Endothelial cell of umbilical vein (primary cell): ENCODE data around the gene DTNA. TPM values are rescaled to one million over a fixed set of nuclear protein-coding genes. Genes with fewer than 3 reads are reported as not detected.

Experiments
- BruUV-seq: library from RNA; stranded (reverse); fragments of 400-500 nt; replicated peaks from 2 replicates; lab custom pipeline; 2021; lab: Mats Ljungman, UMichigan
- CTCF ChIA-PET: fragments of 300-600, 350-600 bp; sonication (Branson Sonifier 250); formaldehyde crosslinking; loops from one replicate; lab custom pipeline; 2021; ENCODE audit warnings: antibody characterized with exemption, inconsistent platforms; lab: Charles Lee
- POLR2A ChIA-PET: fragments of 300-600, 350-600 bp; sonication (Branson Sonifier 250); formaldehyde crosslinking; loops from one replicate; lab custom pipeline; 2021; ENCODE audit warnings: antibody characterized with exemption, inconsistent platforms; lab: Charles Lee
- DNase-seq: peaks from one replicate; pipeline ENCODE4 v3.0.0-alpha.2; 2011; ENCODE audit warnings: low read depth, low spot score
- FAIRE-seq: peaks from 2 replicates; lab custom pipeline; 2011; peaks lifted over from hg19 to GRCh38; lab: Jason Lieb, UNC
- H2AFZ ChIP-seq: 2 replicates; pipeline ENCODE4 v1.6.0; 2012; ENCODE audit warnings: low read depth, low read length, control low read depth, inconsistent platforms
- H3K27ac ChIP-seq: 2 replicates; pipeline ENCODE4 v1.5.1; 2011; ENCODE audit warnings: low read depth, mild to moderate bottlenecking, control low read depth, low read length, moderate library complexity; ENCODE audit not compliant: insufficient read depth
- H3K27me3 ChIP-seq, 2 experiments: 2 replicates each; pipeline versions ENCODE4 v1.6.0 to v1.6.1; 2011; ENCODE audit warnings: low read length in 2 of 2, mixed read lengths in 1 of 2; ENCODE audit not compliant: control insufficient read depth in 2 of 2, insufficient read depth in 2 of 2
- H3K36me3 ChIP-seq, 2 experiments: 2 replicates in 1 of 2; 3 replicates in 1 of 2; pipeline ENCODE4 v1.5.1; 2011; ENCODE audit warnings: low read length in 2 of 2, mild to moderate bottlenecking in 1 of 2, moderate library complexity in 1 of 2; ENCODE audit not compliant: control insufficient read depth in 2 of 2, insufficient read depth in 2 of 2; ENCODE audit errors: extremely low read depth in 1 of 2
- H3K4me1 ChIP-seq: 3 replicates; pipeline ENCODE4 v1.5.1; 2011; ENCODE audit warnings: mild to moderate bottlenecking, low read length; ENCODE audit not compliant: control insufficient read depth, insufficient read depth; ENCODE audit errors: extremely low read depth
- H3K4me2 ChIP-seq: 2 replicates; pipeline ENCODE4 v1.6.1; 2011; ENCODE audit warnings: low read length, control low read depth, mixed read lengths; ENCODE audit not compliant: insufficient read depth
- H3K4me3 ChIP-seq, 3 experiments: fragments of 200-600 bp in 1 of 3; sonication (generic), shearing (Covaris generic) in 1 of 3; replicated peaks in 1 of 3; 2 replicates each; pipeline ENCODE4 v1.5.1; 2011 to 2016; ENCODE audit warnings: control low read depth in 3 of 3, low read length in 3 of 3, mild to moderate bottlenecking in 2 of 3, inconsistent platforms in 1 of 3, low read depth in 1 of 3, moderate library complexity in 1 of 3; ENCODE audit not compliant: insufficient read depth in 1 of 3
- H3K79me2 ChIP-seq: 2 replicates; pipeline ENCODE4 v1.6.0; 2012; ENCODE audit warnings: low read length, inconsistent platforms; ENCODE audit not compliant: control insufficient read depth, insufficient read depth
- H3K9ac ChIP-seq: replicated peaks from 2 replicates; pipeline ENCODE3; 2011; ENCODE audit warnings: low read length, control low read depth; ENCODE audit not compliant: insufficient read depth; ENCODE audit errors: extremely low read depth
- H3K9me1 ChIP-seq: replicated peaks from 3 replicates; pipeline ENCODE4 v1.6.0; 2011; ENCODE audit warnings: mild to moderate bottlenecking, low read length; ENCODE audit not compliant: control insufficient read depth, insufficient read depth; ENCODE audit errors: extremely low read depth
- H3K9me3 ChIP-seq: replicated peaks from 2 replicates; pipeline ENCODE4 v1.5.1; 2012; ENCODE audit warnings: low read length, inconsistent platforms; ENCODE audit not compliant: control insufficient read depth, insufficient read depth
- H4K20me1 ChIP-seq: replicated peaks from 2 replicates; pipeline ENCODE3; 2011; ENCODE audit warnings: mild to moderate bottlenecking, low read length; ENCODE audit not compliant: control insufficient read depth, insufficient read depth; ENCODE audit errors: extremely low read depth
- EZH2 ChIP-seq: IDR thresholded peaks from 2 replicates; pipeline ENCODE4 v1.6.1; 2012; ENCODE audit warnings: borderline replicate concordance, low read depth, mild to moderate bottlenecking, moderate library complexity, low read length, inconsistent platforms; ENCODE audit not compliant: severe bottlenecking
- FOS ChIP-seq: IDR thresholded peaks from 2 replicates; pipeline ENCODE4 v1.6.1; 2011; ENCODE audit warnings: mild to moderate bottlenecking, low read length, moderate library complexity, borderline replicate concordance; ENCODE audit not compliant: insufficient read depth
- GATA2 ChIP-seq: IDR thresholded peaks from 2 replicates; pipeline ENCODE4 v1.7.0; 2011; ENCODE audit warnings: low read depth, mild to moderate bottlenecking, moderate library complexity, mixed read lengths, low read length; ENCODE audit not compliant: insufficient read length, insufficient read depth
- JUN ChIP-seq: IDR thresholded peaks from 2 replicates; pipeline ENCODE4 v1.6.1; 2011; ENCODE audit warnings: borderline replicate concordance, low read depth; ENCODE audit not compliant: insufficient read length, insufficient read depth
- MAX ChIP-seq: IDR thresholded peaks from 2 replicates; pipeline ENCODE4 v1.6.1; 2011; ENCODE audit not compliant: insufficient read depth, insufficient read length
- MYC ChIP-seq: IDR thresholded peaks from one replicate; pipeline ENCODE4 v1.6.1; 2011; ENCODE audit warnings: mild to moderate bottlenecking, low read depth, low read length
- POLR2A ChIP-seq: IDR thresholded peaks from 2 replicates; pipeline ENCODE4 v1.6.1; 2012; ENCODE audit warnings: low read depth, mild to moderate bottlenecking, control low read depth, low read length
- POLR2AphosphoS5 ChIP-seq: IDR thresholded peaks from 2 replicates; pipeline ENCODE4 v1.6.1; 2012; ENCODE audit warnings: low read depth, mild to moderate bottlenecking, control low read depth, low read length, moderate library complexity; ENCODE audit not compliant: insufficient read depth
- dilution Hi-C: fragments of 300-500 bp; cut with MboI; formaldehyde crosslinking; loops from one replicate; pipeline ENCODE4 v1.15.0; 2019; ENCODE audit warnings: low sequenced_read_pairs; ENCODE audit not compliant: extremely low pct_ligation_motif_present
- intact Hi-C: fragments of 100-400 bp; cut with micrococcal nuclease; formaldehyde crosslinking; loops from one replicate; pipeline ENCODE4 v1.10.0; 2022
- polyA plus RNA-seq, 4 experiments: library from polyadenylated mRNA; depleted of rRNA in 3 of 4; stranded (reverse) in 3 of 4; unstranded in 1 of 4; fragments of >200 nt; gene quantifications; 2 replicates each; pipeline versions ENCODE4 v1.2.1 to v1.2.3, GENCODE V29; 2011 to 2012; ENCODE audit warnings: missing spikeins in 1 of 4
- total RNA-seq: library from RNA; stranded (reverse); gene quantifications from 2 replicates; pipeline ENCODE4 v1.2.3, GENCODE V29; 2021
- TF ChIP-seq, protein P1 (sequence below), 2 donors: IDR thresholded peaks; 1 replicate in 1 of 2; 2 replicates in 1 of 2; pipeline ENCODE4 v1.5.1; 2011; ENCODE audit warnings: low read length in 2 of 2, mild to moderate bottlenecking in 2 of 2, moderate library complexity in 2 of 2, control low read depth in 1 of 2, inconsistent platforms in 1 of 2, low read depth in 1 of 2; ENCODE audit not compliant: insufficient read depth in 1 of 2; ENCODE audit errors: extremely low read depth in 1 of 2

DTNA gene
- total and polyA plus RNA-seq, 2 donors (not counting 3 experiments of a cell fraction or from before 2014, with no cell fraction given) = 6.6 to 15.3 TPM

DNA sequence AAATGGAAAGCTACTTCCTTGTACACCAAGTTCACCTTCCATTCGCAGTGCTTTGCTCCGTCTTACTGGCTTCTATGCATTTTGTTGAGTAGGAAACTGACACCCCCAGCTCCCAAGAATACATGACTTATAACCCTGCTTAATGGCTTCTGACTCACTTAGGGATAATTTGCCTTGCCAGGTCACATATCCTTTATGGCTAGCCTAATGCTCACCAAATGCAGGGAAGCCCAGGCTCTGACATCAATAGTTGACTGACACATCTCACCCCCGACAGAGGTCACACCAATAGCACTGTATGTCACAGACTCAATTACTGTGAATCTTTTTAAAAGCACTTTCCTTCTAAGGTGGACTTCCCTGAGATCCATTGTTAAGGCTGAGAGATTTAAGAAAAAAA is 147.2 kb downstream of the DTNA start:
- POLR2A ChIA-PET = no interaction called here
- no peak for FAIRE-seq

More for the DNA sequence above, 147.2 kb downstream of the DTNA start:
- Histone ChIP-seq H4K20me1 (no peaks in the 10 kb centered on the region), H3K4me2 (no peak overlapping the region), H3K4me1 (no peaks in the 10 kb centered on the region), H3K79me2 (no peaks in the 10 kb centered on the region), H2AFZ (no peak overlapping the region), H3K9me1 (no peaks in the 10 kb centered on the region), H3K4me3 (no peak overlapping the region), H3K27ac (no peak overlapping the region), H3K9ac (no peak overlapping the region), H3K27me3 (no peaks in the 10 kb centered on the region), H3K36me3 (no peaks in the 10 kb centered on the region), H3K9me3 (no peaks in the 10 kb centered on the region)
- no peak for DNase-seq
- TF ChIP-seq POLR2AphosphoS5 (no peak), MYC (no peak), MAX (no peak), EZH2 (no peak), FOS (no peak), POLR2A (no peak), GATA2 (no peak), JUN (no peak)
- TF ChIP-seq, protein P1, sequence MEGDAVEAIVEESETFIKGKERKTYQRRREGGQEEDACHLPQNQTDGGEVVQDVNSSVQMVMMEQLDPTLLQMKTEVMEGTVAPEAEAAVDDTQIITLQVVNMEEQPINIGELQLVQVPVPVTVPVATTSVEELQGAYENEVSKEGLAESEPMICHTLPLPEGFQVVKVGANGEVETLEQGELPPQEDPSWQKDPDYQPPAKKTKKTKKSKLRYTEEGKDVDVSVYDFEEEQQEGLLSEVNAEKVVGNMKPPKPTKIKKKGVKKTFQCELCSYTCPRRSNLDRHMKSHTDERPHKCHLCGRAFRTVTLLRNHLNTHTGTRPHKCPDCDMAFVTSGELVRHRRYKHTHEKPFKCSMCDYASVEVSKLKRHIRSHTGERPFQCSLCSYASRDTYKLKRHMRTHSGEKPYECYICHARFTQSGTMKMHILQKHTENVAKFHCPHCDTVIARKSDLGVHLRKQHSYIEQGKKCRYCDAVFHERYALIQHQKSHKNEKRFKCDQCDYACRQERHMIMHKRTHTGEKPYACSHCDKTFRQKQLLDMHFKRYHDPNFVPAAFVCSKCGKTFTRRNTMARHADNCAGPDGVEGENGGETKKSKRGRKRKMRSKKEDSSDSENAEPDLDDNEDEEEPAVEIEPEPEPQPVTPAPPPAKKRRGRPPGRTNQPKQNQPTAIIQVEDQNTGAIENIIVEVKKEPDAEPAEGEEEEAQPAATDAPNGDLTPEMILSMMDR (IDR thresholded peaks at IDR 0.05; ENCODE audit: extremely low read depth in 1 of 2, insufficient read depth in 1 of 2, low read depth in 1 of 2, low read length in 2 of 2) = no peak
- BruUV-seq = no TSS peak
- CTCF ChIA-PET = interaction anchor here (1.5 to 1.9 kb wide), 2 partner anchors 9 to 10 kb away, joined by 3 to 9 read pairs; no protein-coding TSS in a partner anchor
- intact Hi-C loops = no loop called here
- dilution Hi-C loops = no loop called here
